ENCODE results near the gene TSLP. TPM values are rescaled to one million over a fixed set of nuclear protein-coding genes. Genes with fewer than 3 reads are reported as not detected.

Gene TSLP
- total RNA-seq (2014; rRNA removed; shearing (Covaris generic)), result 0.34 and 0.60 TPM in 2 replicates

DNA sequence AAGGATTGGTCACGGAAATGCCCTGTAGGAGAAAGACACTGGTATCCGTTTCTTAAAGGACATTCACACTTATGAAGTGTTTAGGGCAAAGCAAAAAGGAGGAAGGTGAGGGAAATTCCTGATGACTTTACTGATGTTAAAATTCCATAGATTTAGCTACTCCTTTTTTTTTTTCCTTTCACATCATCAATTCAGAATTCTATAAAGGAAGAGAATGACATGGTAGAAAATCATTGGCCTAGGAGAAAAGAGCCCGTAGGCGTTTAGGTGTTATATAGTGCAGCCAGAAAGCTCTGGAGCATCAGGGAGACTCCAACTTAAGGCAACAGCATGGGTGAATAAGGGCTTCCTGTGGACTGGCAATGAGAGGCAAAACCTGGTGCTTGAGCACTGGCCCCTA, at the start of gene TSLP:
TSS of gene TSLP (plus strand) at position 301 of the 400 bp plus-strand sequence. CDS start 178 bp downstream, outside the sequence.

DNA sequence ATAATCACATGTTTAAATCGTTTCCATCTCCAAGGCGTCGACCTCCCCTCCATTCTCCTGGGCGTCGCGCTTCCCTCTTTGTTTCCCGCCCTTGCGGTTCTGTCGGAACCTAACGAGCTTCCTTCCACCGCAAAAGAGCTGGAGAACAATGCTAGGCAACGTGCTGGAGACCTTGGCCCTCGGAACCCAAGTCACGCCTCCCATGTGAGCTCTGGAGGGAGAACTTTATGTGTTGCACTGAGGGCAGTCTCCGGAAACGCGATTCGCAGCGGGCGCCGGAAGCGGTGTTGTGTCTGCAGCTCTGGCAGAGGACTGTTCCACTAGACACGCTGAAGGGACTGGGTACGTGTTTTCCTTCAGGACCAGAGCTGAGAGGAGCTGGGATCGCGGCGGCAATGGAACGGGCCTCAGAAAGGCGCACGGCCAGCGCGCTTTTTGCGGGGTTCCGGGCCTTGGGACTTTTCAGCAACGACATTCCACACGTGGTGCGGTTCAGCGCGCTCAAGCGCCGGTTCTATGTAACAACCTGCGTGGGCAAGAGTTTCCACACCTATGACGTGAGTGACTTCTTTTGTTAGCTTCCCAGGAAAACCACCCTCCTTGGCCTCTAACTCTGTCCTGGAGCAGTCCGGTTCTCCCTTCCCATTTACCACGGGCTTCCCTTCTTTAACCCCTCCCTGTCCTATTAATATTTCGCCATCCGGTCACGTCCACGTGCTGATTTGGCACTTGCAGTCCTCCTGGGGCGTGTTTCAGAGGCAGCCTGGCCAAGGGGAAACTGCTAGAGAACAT, 20.7 kb downstream of the TSLP start, which contains the start of gene WDR36:
TSS of gene WDR36 (plus strand) at position 287 of the 792 bp plus-strand sequence. CDS start at position 396, 109 bp downstream.

Other genes with a start within 250 kb of the TSLP start
- gene WDR36, start 20.6 kb downstream of the TSLP start, total RNA-seq (2014; rRNA removed; shearing (Covaris generic)), result 41.1 and 41.5 TPM in 2 replicates
- gene CAMK4, start 152.7 kb downstream of the TSLP start, total RNA-seq (2014; rRNA removed; shearing (Covaris generic)), result 67.3 and 74.3 TPM in 2 replicates